PC-9 (cell line): Measurements from ENCODE around the gene TYRP1.

Experiments used
- CTCF ChIP-seq: fragments of 200-600 bp; sonication (generic); conservative IDR thresholded peaks from 2 replicates; pipeline ENCODE4 v1.6.1; 2017; ENCODE audit warnings: mixed run types, antibody characterized with exemption, mild to moderate bottlenecking, moderate library complexity
- EZH2 ChIP-seq: fragments of 200-600 bp; sonication (generic); IDR thresholded peaks from 2 replicates; pipeline ENCODE4 v1.8.0; 2017; ENCODE audit warnings: antibody characterized with exemption, low read depth

- TF ChIP-seq EZH2 (no peak), CTCF (no peak)
Observed at GRCh38 chr9:12759761-12760160, 66.6 kb downstream of the TYRP1 start.
